Keratinocyte (primary cell): ENCODE results near the gene PGAM1. TPM values are rescaled to one million over a fixed set of nuclear protein-coding genes. Genes with fewer than 3 reads are reported as not detected.

Source experiments
- DNase-seq: peaks from one replicate; pipeline ENCODE4 v3.0.0-alpha.2; 2011; ENCODE audit warnings: low read depth, missing footprints, low spot score
- FAIRE-seq: peaks from 2 replicates; lab custom pipeline; 2011; peaks lifted over from hg19 to GRCh38; lab: Jason Lieb, UNC
- H2AFZ ChIP-seq: 2 replicates; pipeline ENCODE4 v1.6.0; 2012; ENCODE audit warnings: low read length, control low read depth, inconsistent platforms; ENCODE audit not compliant: control insufficient read depth
- H3K27ac ChIP-seq: 2 replicates; pipeline ENCODE4 v1.5.1; 2011; ENCODE audit warnings: low read length; ENCODE audit not compliant: control insufficient read depth, insufficient read depth
- H3K27me3 ChIP-seq: 3 replicates; pipeline ENCODE4 v1.6.0; 2011; ENCODE audit warnings: low read length; ENCODE audit not compliant: control insufficient read depth, insufficient read depth; ENCODE audit errors: extremely low read depth
- H3K36me3 ChIP-seq, 2 experiments: 2 replicates in 1 of 2; 3 replicates in 1 of 2; pipeline ENCODE4 v1.5.1; 2011; ENCODE audit warnings: low read length in 2 of 2, mild to moderate bottlenecking in 1 of 2; ENCODE audit not compliant: control insufficient read depth in 2 of 2, insufficient read depth in 2 of 2; ENCODE audit errors: extremely low read depth in 1 of 2
- H3K4me1 ChIP-seq: 3 replicates; pipeline ENCODE4 v1.5.1; 2011; ENCODE audit warnings: low read length; ENCODE audit not compliant: control insufficient read depth, insufficient read depth; ENCODE audit errors: extremely low read depth
- H3K4me2 ChIP-seq: 3 replicates; pipeline ENCODE4 v1.6.0; 2011; ENCODE audit warnings: low read depth, low read length; ENCODE audit not compliant: control insufficient read depth, insufficient read depth; ENCODE audit errors: extremely low read depth
- H3K4me3 ChIP-seq, 3 experiments: fragments of 200-600 bp in 1 of 3; sonication (generic) in 1 of 3; 2 replicates in 2 of 3; 3 replicates in 1 of 3; pipeline ENCODE4 v1.5.1; 2011 to 2016; ENCODE audit warnings: low read length in 3 of 3, mild to moderate bottlenecking in 3 of 3, control low read depth in 2 of 3, inconsistent platforms in 1 of 3, low read depth in 1 of 3, mixed read lengths in 1 of 3, mixed run types in 1 of 3, moderate library complexity in 1 of 3; ENCODE audit not compliant: control insufficient read depth in 2 of 3, insufficient read depth in 2 of 3; ENCODE audit errors: extremely low read depth in 1 of 3
- H3K79me2 ChIP-seq: 2 replicates; pipeline ENCODE4 v1.6.0; 2012; ENCODE audit warnings: low read length; ENCODE audit not compliant: control insufficient read depth, insufficient read depth
- H3K9ac ChIP-seq: 3 replicates; pipeline ENCODE4 v1.6.0; 2011; ENCODE audit warnings: low read length; ENCODE audit not compliant: control insufficient read depth, insufficient read depth; ENCODE audit errors: extremely low read depth
- H3K9me1 ChIP-seq: 3 replicates; pipeline ENCODE4 v1.6.0; 2011; ENCODE audit warnings: low read length; ENCODE audit not compliant: control insufficient read depth, insufficient read depth; ENCODE audit errors: extremely low read depth
- H3K9me3 ChIP-seq: 2 replicates; pipeline ENCODE4 v1.5.1; 2012; ENCODE audit warnings: low read depth, low read length; ENCODE audit not compliant: control insufficient read depth
- H4K20me1 ChIP-seq: 3 replicates; pipeline ENCODE4 v1.6.0; 2011; ENCODE audit warnings: low read length; ENCODE audit not compliant: control insufficient read depth, insufficient read depth; ENCODE audit errors: extremely low read depth
- EZH2 ChIP-seq: IDR thresholded peaks from one replicate; pipeline ENCODE4 v1.6.1; 2012; ENCODE audit warnings: inconsistent platforms, mild to moderate bottlenecking, low read length, moderate library complexity
- dilution Hi-C: fragments of 300-500 bp; cut with MboI; formaldehyde crosslinking; loops from one replicate; pipeline ENCODE4 v1.7.0; 2020; ENCODE audit warnings: low sequenced_read_pairs; ENCODE audit not compliant: extremely low pct_ligation_motif_present
- polyA plus RNA-seq, 5 experiments: library from polyadenylated mRNA; depleted of rRNA in 3 of 5; stranded (reverse) in 3 of 5; stranded (forward) in 1 of 5; unstranded in 1 of 5; fragments of >200 nt; gene quantifications; 1 replicate in 1 of 5; 2 replicates in 3 of 5; 3 replicates in 1 of 5; pipeline versions ENCODE4 v1.2.1 to v1.2.3, GENCODE V29; 2011 to 2012; ENCODE audit warnings: missing spikeins in 2 of 5, low read depth in 1 of 5, low replicate concordance in 1 of 5
- TF ChIP-seq, protein P1 (sequence below), 3 experiments: IDR thresholded peaks in 1 of 3; conservative IDR thresholded peaks in 1 of 3; optimal IDR thresholded peaks in 1 of 3; 2 replicates in 2 of 3; 3 replicates in 1 of 3; pipeline versions ENCODE3 to v1.5.1; 2011; ENCODE audit warnings: low read length in 3 of 3, mild to moderate bottlenecking in 3 of 3, moderate library complexity in 2 of 3, control low read depth in 1 of 3, inconsistent platforms in 1 of 3; ENCODE audit not compliant: insufficient read depth in 2 of 3; ENCODE audit errors: extremely low read depth in 1 of 3

The PGAM1 gene
- polyA plus RNA-seq, 1 donor (not counting 4 experiments of a cell fraction or from before 2014, with no cell fraction given) = 624 TPM

GRCh38 chr10:97378933-97379921 lies 46.8 kb upstream of the PGAM1 start:
- Histone ChIP-seq H4K20me1 (no peaks in the 10 kb centered on the region), H3K27ac (no peak overlapping the region), H2AFZ (no peak overlapping the region), H3K4me1 (no peaks in the 10 kb centered on the region), H3K9me3 (no peaks in the 10 kb centered on the region), H3K79me2 (no peaks in the 10 kb centered on the region), H3K27me3 (no peaks in the 10 kb centered on the region), H3K4me2 (no peak overlapping the region), H3K4me3 (no peak overlapping the region), H3K9me1 (no peaks in the 10 kb centered on the region), H3K9ac (no peak overlapping the region), H3K36me3 (peaks cover 17 to 22% of the 10 kb centered on the region in 2 experiments)
- DNase-seq = no peak
- dilution Hi-C loops = no loop called here
- no peak for FAIRE-seq
- TF ChIP-seq, protein P1, sequence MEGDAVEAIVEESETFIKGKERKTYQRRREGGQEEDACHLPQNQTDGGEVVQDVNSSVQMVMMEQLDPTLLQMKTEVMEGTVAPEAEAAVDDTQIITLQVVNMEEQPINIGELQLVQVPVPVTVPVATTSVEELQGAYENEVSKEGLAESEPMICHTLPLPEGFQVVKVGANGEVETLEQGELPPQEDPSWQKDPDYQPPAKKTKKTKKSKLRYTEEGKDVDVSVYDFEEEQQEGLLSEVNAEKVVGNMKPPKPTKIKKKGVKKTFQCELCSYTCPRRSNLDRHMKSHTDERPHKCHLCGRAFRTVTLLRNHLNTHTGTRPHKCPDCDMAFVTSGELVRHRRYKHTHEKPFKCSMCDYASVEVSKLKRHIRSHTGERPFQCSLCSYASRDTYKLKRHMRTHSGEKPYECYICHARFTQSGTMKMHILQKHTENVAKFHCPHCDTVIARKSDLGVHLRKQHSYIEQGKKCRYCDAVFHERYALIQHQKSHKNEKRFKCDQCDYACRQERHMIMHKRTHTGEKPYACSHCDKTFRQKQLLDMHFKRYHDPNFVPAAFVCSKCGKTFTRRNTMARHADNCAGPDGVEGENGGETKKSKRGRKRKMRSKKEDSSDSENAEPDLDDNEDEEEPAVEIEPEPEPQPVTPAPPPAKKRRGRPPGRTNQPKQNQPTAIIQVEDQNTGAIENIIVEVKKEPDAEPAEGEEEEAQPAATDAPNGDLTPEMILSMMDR (optimal IDR thresholded peaks at IDR 0.05 in 1 of 3, IDR thresholded peaks at IDR 0.05 in 1 of 3, conservative IDR thresholded peaks at IDR 0.05 in 1 of 3; ENCODE audit: extremely low read depth in 1 of 3, insufficient read depth in 2 of 3, low read length in 3 of 3) = no peak
- no peak for TF ChIP-seq EZH2

DNA sequence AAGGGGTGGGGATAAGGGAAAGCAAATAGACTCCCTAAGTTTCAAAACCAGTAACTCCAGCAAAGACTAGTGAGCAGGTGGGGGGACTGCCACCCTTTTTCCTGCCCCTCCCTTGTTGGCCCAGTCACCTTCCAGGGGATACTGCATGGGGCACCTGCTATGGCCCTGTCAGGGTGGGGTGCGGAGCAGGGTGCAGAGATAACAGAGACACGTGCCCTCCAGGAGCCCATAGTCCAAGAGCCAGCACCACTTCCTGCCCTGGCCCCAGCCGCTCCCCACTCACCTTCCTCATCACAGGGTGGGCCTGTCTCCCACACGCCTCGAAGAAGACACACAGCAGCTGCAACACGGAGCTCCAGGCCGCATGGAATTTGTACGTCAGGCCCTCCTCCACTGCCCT lies 45.5 kb upstream of the PGAM1 start:
- DNase-seq = no peak
- no peaks in the 10 kb centered on the region for H3K9me1 ChIP-seq
- no peak overlapping the region for H3K27ac ChIP-seq
- no peaks in the 10 kb centered on the region for H3K9me3 ChIP-seq
- no peak for FAIRE-seq
- H3K27me3 ChIP-seq = no peaks in the 10 kb centered on the region
- dilution Hi-C loops = no loop called here
- TF ChIP-seq EZH2 = no peak
- TF ChIP-seq, protein P1 (optimal IDR thresholded peaks at IDR 0.05 in 1 of 3, IDR thresholded peaks at IDR 0.05 in 1 of 3, conservative IDR thresholded peaks at IDR 0.05 in 1 of 3; ENCODE audit: extremely low read depth in 1 of 3, insufficient read depth in 2 of 3, low read length in 3 of 3) = no peak
- no peak overlapping the region for H2AFZ ChIP-seq
- no peaks in the 10 kb centered on the region for H4K20me1 ChIP-seq
- no peaks in the 10 kb centered on the region for H3K79me2 ChIP-seq
- no peaks in the 10 kb centered on the region for H3K4me1 ChIP-seq
- H3K4me3 ChIP-seq = no peak overlapping the region
- no peak overlapping the region for H3K9ac ChIP-seq
- H3K4me2 ChIP-seq = no peak overlapping the region
- peaks cover 24 to 30% of the 10 kb centered on the region in 2 experiments for H3K36me3 ChIP-seq
